HEK293T (cell line): Measurements from ENCODE around the gene IRF6.

Experiments used
- CTCF ChIA-PET: fragments of 350-600 bp; formaldehyde crosslinking; extraction: SDS; loops from one replicate; lab custom pipeline; 2021; ENCODE audit warnings: antibody characterized with exemption, inconsistent platforms; lab: Yijun Ruan, JAX
- POLR2A ChIA-PET: fragments of 350-600 bp; formaldehyde crosslinking; extraction: SDS; loops from one replicate; lab custom pipeline; 2020; ENCODE audit warnings: antibody characterized with exemption, inconsistent platforms; lab: Yijun Ruan, JAX
- DNase-seq: peaks from one replicate; pipeline ENCODE4 v3.0.0; 2012; ENCODE audit warnings: mixed read lengths; ENCODE audit errors: extremely low spot score
- ARNT ChIP-seq: fragments of 450-650 bp; IDR thresholded peaks from 2 replicates; pipeline ENCODE4 v1.6.1; 2017; ENCODE audit warnings: mild to moderate bottlenecking
- BHLHE40 ChIP-seq: fragments of 450-650 bp; IDR thresholded peaks from 2 replicates; pipeline ENCODE4 v1.6.1; 2016; ENCODE audit warnings: mild to moderate bottlenecking, moderate library complexity, borderline replicate concordance
- CTBP1 ChIP-seq: fragments of 450-650 bp; IDR thresholded peaks from 2 replicates; pipeline ENCODE4 v1.6.1; 2016; ENCODE audit warnings: borderline replicate concordance
- ELF4 ChIP-seq: fragments of 450-650 bp; IDR thresholded peaks from 2 replicates; pipeline ENCODE4 v1.6.1; 2017; ENCODE audit warnings: antibody characterized with exemption
- FOXA1 ChIP-seq: fragments of 450-650 bp; IDR thresholded peaks from 2 replicates; pipeline ENCODE4 v1.6.1; 2016; ENCODE audit warnings: mild to moderate bottlenecking
- FOXK2 ChIP-seq: fragments of 450-650 bp; IDR thresholded peaks from 2 replicates; pipeline ENCODE4 v1.6.1; 2016; ENCODE audit warnings: mild to moderate bottlenecking
- FOXM1 ChIP-seq: fragments of 450-650 bp; IDR thresholded peaks from 2 replicates; pipeline ENCODE4 v1.6.1; 2017; ENCODE audit warnings: mild to moderate bottlenecking, borderline replicate concordance
- HDGF ChIP-seq: fragments of 450-650 bp; IDR thresholded peaks from 2 replicates; pipeline ENCODE4 v1.6.1; 2017; ENCODE audit warnings: antibody characterized with exemption, borderline replicate concordance
- L3MBTL2 ChIP-seq: fragments of 450-650 bp; conservative IDR thresholded peaks from 2 replicates; pipeline ENCODE4 v1.6.1; 2016; ENCODE audit warnings: mild to moderate bottlenecking
- LEF1 ChIP-seq: fragments of 450-650 bp; IDR thresholded peaks from 2 replicates; pipeline ENCODE4 v1.6.1; 2017; ENCODE audit warnings: mild to moderate bottlenecking, borderline replicate concordance
- NFRKB ChIP-seq: fragments of 450-650 bp; IDR thresholded peaks from 2 replicates; pipeline ENCODE4 v1.6.1; 2016; ENCODE audit warnings: mild to moderate bottlenecking, moderate library complexity
- PKNOX1 ChIP-seq: fragments of 450-650 bp; IDR thresholded peaks from 2 replicates; pipeline ENCODE4 v1.6.1; 2016
- SP1 ChIP-seq: fragments of 450-650 bp; IDR thresholded peaks from 2 replicates; pipeline ENCODE4 v1.6.1; 2017
- SUZ12 ChIP-seq: fragments of 450-650 bp; IDR thresholded peaks from 2 replicates; pipeline ENCODE4 v1.6.1; 2016; ENCODE audit warnings: mild to moderate bottlenecking
- TARDBP ChIP-seq: fragments of 450-650 bp; IDR thresholded peaks from 2 replicates; pipeline ENCODE4 v1.6.1; 2016
- ZNF384 ChIP-seq: fragments of 450-650 bp; IDR thresholded peaks from 2 replicates; pipeline ENCODE4 v1.6.1; 2016

Gene IRF6

DNA sequence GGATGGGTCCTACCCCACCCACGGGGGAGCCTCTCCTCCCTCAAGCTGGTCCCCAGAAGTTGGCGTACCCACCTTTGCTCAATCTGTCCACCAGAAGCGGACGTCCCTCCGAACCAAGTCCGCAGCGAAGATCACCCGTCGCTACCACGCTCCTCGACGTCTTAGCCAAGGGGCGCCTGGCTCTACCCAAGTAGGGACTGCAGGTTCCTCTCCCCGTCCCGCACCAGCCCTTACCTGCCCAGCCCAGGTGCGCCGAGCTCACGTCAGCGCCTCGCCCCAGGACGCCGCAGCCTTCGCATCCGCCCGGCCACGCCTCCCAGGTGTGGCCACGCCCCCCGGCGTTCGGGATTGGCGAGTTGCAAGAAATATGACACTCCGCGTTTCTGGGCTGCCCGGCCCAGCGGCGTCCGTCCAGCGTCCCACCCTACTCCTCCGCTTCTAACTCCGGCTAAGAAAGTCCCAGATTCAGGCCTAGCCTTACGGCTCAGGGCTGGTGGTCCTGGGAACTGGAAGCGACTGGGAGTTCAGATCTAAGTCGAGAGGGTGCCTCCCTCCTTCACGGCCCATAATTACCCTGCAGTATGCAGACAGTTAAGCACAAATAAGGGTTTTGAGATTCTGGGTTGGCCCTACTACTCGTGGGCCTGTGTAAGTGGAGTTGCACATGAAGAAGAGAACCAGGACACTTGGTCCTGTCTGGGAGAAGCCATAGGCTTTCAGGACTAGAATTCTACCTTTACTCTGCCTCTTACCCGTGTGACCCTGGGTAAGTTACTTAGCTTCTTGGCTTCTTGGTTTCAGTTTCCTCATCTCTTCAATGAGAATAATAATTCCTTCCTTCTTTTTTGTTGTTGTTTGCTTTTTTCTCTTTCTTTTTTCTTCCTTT, at the start of gene IRF6:
Gene IRF6, minus strand, starts transcription at position 268 of the 886 bp plus-strand sequence. CDS start 4,729 bp downstream, outside the sequence.
- peak; percentile 52; the same call in 1 of the 2 replicates for TF ChIP-seq ZNF384
- TF ChIP-seq PKNOX1: no peak
- CTCF ChIA-PET: interaction anchor here (0.6 kb wide), 1 partner anchor 69 kb away, joined by 9 read pairs; no protein-coding TSS in a partner anchor
- POLR2A ChIA-PET: interaction anchor here (1.1 to 2.2 kb wide), 2 partner anchors 9 to 22 kb away, joined by 3 to 9 read pairs; partner anchors contain the start of gene C1orf74
- peak; percentile 84 for DNase-seq

GRCh38 chr1:209855623-209856022, 49.7 kb upstream of the IRF6 start:
- ChIA-PET POLR2A (no interaction called here), CTCF (interaction anchor here (0.5 kb wide), 1 partner anchor 33 kb away, joined by 3 read pairs; no protein-coding TSS in a partner anchor)
- TF ChIP-seq BHLHE40 (no peak), CTBP1 (no peak)
- DNase-seq: no peak

DNA sequence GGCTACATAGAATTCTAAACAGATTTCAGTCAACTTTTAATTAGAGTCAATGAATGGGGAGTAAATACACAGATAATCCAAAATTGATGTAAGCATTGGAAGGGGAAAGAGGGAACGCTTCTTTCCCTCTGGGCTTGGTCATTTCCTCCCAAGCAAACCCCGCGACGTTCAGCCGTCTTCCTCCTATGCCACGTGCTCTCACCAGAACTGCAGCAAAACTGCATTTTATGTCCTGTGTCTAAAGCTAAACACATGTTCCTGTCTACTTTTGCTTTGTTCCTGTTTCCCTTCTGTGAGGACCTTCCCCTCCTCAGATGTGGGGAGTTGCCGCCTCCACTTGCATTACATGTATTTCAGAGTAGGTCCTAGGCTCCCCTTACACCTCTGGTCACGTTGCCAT, 49.1 kb upstream of the IRF6 start:
- CTCF ChIA-PET: no interaction called here
- no peak for TF ChIP-seq FOXA1
- TF ChIP-seq TARDBP: no peak
- TF ChIP-seq SUZ12: no peak
- no peak for TF ChIP-seq ZNF384
- no peak for TF ChIP-seq FOXM1
- TF ChIP-seq CTBP1: no peak
- TF ChIP-seq LEF1: no peak
- TF ChIP-seq BHLHE40: no peak
- no peak for TF ChIP-seq ELF4
- TF ChIP-seq NFRKB: no peak
- POLR2A ChIA-PET: no interaction called here
- DNase-seq: no peak

DNA sequence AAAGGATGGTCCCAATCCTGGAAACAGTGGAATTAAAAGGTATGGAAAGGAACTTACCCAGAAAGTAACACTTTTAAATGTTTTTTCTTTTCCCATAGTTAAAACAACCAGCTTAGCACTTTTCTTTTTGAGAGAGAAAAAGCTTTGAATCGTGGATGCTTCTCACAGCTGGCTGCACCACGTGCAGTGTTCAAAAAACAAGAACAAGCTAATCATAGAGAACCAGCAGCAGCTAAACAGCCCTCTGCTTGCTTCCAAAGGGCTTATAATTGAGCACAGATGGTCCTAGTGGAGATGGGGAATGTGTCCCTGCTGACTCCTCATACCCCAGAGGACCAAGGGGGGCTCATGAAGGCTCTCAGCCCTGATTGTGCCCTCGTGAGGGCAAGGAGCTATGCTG, 48.3 kb upstream of the IRF6 start:
- no peak for DNase-seq
- ChIA-PET CTCF (interaction anchor here (1.4 kb wide), 1 partner anchor 20 kb away, joined by 3 read pairs; no protein-coding TSS in a partner anchor), POLR2A (no interaction called here)
- TF ChIP-seq ZNF384 (no peak), SP1 (no peak), FOXA1 (no peak), FOXM1 (no peak)

- DNase-seq: no peak
- CTCF ChIA-PET: interaction anchor here (1.4 kb wide), 1 partner anchor 20 kb away, joined by 3 read pairs; no protein-coding TSS in a partner anchor
- POLR2A ChIA-PET: no interaction called here
- TF ChIP-seq SUZ12 (no peak), TARDBP (no peak), FOXM1 (no peak)
These were observed 47.7 kb upstream of the IRF6 start for GRCh38 chr1:209853676-209854075.

DNA sequence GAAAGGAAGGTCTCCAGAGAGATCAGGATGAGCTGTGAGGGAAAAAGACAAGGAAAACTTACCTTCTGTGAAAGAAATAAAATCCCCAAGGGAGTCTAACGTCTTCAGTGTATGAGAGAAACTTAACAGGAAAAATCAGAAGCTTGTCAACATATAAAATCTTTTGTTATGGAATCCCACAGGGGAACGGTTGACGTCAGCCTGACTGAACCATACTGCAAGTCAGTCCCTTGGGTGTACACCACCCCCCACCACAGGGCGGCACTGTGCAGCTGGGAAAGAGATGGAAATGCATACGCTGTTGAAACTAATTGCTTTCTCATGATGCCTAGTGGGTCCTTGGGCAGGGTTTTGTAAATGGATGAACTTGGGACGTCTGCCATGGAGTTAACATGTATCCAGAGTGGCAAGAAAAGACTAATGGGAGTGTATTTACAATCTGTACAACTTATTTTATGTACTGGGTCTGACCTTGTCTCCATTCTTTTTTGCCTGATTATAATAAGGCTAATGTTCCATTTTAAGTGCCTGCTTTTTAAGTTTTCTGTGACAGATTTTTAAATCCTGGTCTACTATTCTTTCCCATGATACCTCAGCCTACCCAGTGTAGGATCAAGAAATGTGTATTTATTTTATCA, 44.5 kb upstream of the IRF6 start:
- ChIA-PET CTCF (interaction anchor here (0.6 to 1.1 kb wide), 9 partner anchors 10 to 846 kb away, joined by 3 to 5 read pairs (median 3); partner anchors contain the start of gene UTP25), POLR2A (interaction anchor here (1.0 kb wide), 1 partner anchor 23 kb away, joined by 3 read pairs; the partner anchor contains the start of gene UTP25)
- peak; percentile 79 for DNase-seq
- TF ChIP-seq FOXA1 (no peak), ELF4 (no peak), LEF1 (no peak), BHLHE40 (no peak), FOXM1 (no peak), ZNF384 (no peak)

DNA sequence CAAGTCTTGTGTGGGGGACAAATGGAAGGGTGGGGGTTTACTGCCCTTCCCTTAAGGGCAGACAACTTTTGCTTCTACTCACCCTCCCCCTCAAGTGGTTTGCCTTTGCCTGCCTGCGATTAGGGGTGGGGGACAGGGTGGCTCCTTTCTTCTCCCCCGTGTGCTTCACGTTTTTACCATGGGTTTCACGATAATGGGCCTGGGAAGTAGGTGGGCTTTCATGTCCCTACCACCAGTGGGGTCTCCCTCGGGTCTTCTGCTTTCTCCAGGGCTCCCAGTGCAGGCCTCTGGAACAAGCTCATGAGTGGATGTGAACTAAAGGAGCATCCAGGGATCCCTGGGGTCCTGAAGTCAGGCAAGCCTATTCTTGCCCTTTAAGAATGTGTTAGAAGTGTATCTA, 43.4 kb upstream of the IRF6 start:
- TF ChIP-seq FOXM1 (no peak), LEF1 (no peak), PKNOX1 (no peak), ZNF384 (no peak), CTBP1 (no peak), FOXK2 (no peak), ARNT (no peak), SUZ12 (no peak), SP1 (no peak), NFRKB (no peak), HDGF (no peak), FOXA1 (no peak), BHLHE40 (no peak), ELF4 (no peak), L3MBTL2 (no peak), TARDBP (no peak)
- ChIA-PET CTCF (interaction anchor here (0.9 to 1.0 kb wide), 2 partner anchors 13 to 22 kb away, joined by 3 to 5 read pairs; partner anchors contain the start of gene UTP25), POLR2A (no interaction called here)
- no peak for DNase-seq
